ENCODE data around the gene AMDHD1. TPM values are rescaled to one million over a fixed set of nuclear protein-coding genes. Genes with fewer than 3 reads are reported as not detected.

Gene AMDHD1
- total and polyA plus RNA-seq, 2 of the 4 experiments (the other 2 are of a cell fraction): under 0.01 TPM; not detected in 1

- ATAC-seq (ENCODE audit: low read depth) (no peak), DNase-seq (no peak)
- Histone ChIP-seq H4K5ac (ENCODE audit: low read depth, low read length) (no peak overlapping the region), H3K4ac (ENCODE audit: low read depth, low read length) (no peak overlapping the region), H3K23ac (ENCODE audit: low read depth, low read length) (no peak overlapping the region), H3K14ac (replicated peaks; ENCODE audit: low read depth, low read length) (no peak overlapping the region), H4K91ac (ENCODE audit: insufficient read depth, low read depth, low read length) (no peak overlapping the region), H3K79me1 (ENCODE audit: low read depth in 1 of 2, low read length in 2 of 2) (no peaks in the 10 kb centered on the region), H3K36me3 (ENCODE audit: control insufficient read depth, insufficient read depth, low read length) (no peaks in the 10 kb centered on the region), H3K27ac (ENCODE audit: insufficient read depth, low read length) (no peak overlapping the region), H3K56ac (ENCODE audit: extremely low read depth, insufficient read depth, low read length) (no peak overlapping the region), H3K18ac (ENCODE audit: low read depth, low read length) (no peak overlapping the region), H3K4me3 (ENCODE audit: insufficient read depth, low read depth, low read length) (no peak overlapping the region), H2AFZ (replicated peaks; ENCODE audit: low read length, poor library complexity) (no peak overlapping the region), H3K4me1 (ENCODE audit: control insufficient read depth, insufficient read depth, low read length) (no peaks in the 10 kb centered on the region), H2BK5ac (ENCODE audit: low read depth, low read length, poor library complexity, severe bottlenecking) (no peak overlapping the region), H3K27me3 (ENCODE audit: control insufficient read depth, insufficient read depth, low read length) (peaks cover 12% of the 10 kb centered on the region), H3K9me3 (ENCODE audit: control insufficient read depth, insufficient read depth, low read length) (no peaks in the 10 kb centered on the region), H2AK9ac (replicated peaks; ENCODE audit: low read depth, low read length, poor library complexity) (no peak overlapping the region), H2BK120ac (ENCODE audit: low read depth, low read length) (no peak overlapping the region), H3K4me2 (ENCODE audit: low read depth, low read length) (no peak overlapping the region), H4K8ac (ENCODE audit: low read depth in 2 of 2, low read length in 2 of 2) (no peak overlapping the region), H3K9me1 (ENCODE audit: insufficient read depth, low read length) (no peaks in the 10 kb centered on the region), H2BK15ac (ENCODE audit: low read depth, low read length) (no peak overlapping the region), H3K9ac (ENCODE audit: low read depth, low read length) (no peak overlapping the region), H2BK20ac (ENCODE audit: low read depth, low read length) (no peak overlapping the region), H2AK5ac (ENCODE audit: low read depth, low read length) (no peak overlapping the region), H4K20me1 (ENCODE audit: insufficient read depth, low read length) (no peaks in the 10 kb centered on the region)
- dilution Hi-C loops (cut with HindIII; ENCODE audit: low sequenced_read_pairs, unreplicated experiment): no loop called here
- in situ Hi-C loops (cut with MboI; ENCODE audit: low sequenced_read_pairs): no loop called here
- intact Hi-C loops (cut with micrococcal nuclease): no loop called here
- BruUV-seq (replicated peaks): no TSS peak
- TF ChIP-seq USF2 (IDR thresholded peaks at IDR 0.05; ENCODE audit: low read depth, low read length) (no peak), CTCF (conservative IDR thresholded peaks at IDR 0.05; ENCODE audit: low read depth, low read length) (no peak), FOS (IDR thresholded peaks at IDR 0.05; ENCODE audit: low read depth, low read length) (no peak)
- no CpG with 5 or more reads among the region's 5 CpGs for WGBS, 2 experiments (ENCODE audit: extremely low coverage in 2 of 2, insufficient read length in 1 of 2)
- CTCF ChIA-PET: no interaction called here
- POLR2A ChIA-PET (ENCODE audit: unreplicated experiment): no interaction called here
Observed at GRCh38 chr12:95960241-95960640, 17.1 kb downstream of the AMDHD1 start.
